Vagina (tissue), 2 donors: ENCODE results near the gene ZBTB7C.

Experiments
- POLR2A ChIP-seq, 2 donors: fragments of 450-650 bp; IDR thresholded peaks; one replicate each; pipeline ENCODE4 v1.6.1; 2017; ENCODE audit warnings: antibody characterized with exemption in 2 of 2, mild to moderate bottlenecking in 2 of 2, moderate library complexity in 2 of 2
- POLR2AphosphoS5 ChIP-seq, 2 donors: sonication (generic); formaldehyde crosslinking; IDR thresholded peaks; one replicate each; pipeline ENCODE4 v1.9.0; 2017; ENCODE audit warnings: antibody characterized with exemption in 2 of 2, mild to moderate bottlenecking in 2 of 2, low read depth in 1 of 2; ENCODE audit not compliant: insufficient read depth in 1 of 2
- TF ChIP-seq, protein P1 (sequence below), 3 experiments: fragments of 450-650 bp in 2 of 3; fragments of 200-600 bp in 1 of 3; sonication (generic) in 1 of 3; IDR thresholded peaks; one replicate each; pipeline ENCODE4 v1.5.1; 2017 to 2019; ENCODE audit warnings: antibody characterized with exemption in 3 of 3, mild to moderate bottlenecking in 2 of 3, moderate library complexity in 2 of 3

GRCh38 chr18:48452861-48453323 lies 43.7 kb upstream of the ZBTB7C start:
- TF ChIP-seq, protein P1, sequence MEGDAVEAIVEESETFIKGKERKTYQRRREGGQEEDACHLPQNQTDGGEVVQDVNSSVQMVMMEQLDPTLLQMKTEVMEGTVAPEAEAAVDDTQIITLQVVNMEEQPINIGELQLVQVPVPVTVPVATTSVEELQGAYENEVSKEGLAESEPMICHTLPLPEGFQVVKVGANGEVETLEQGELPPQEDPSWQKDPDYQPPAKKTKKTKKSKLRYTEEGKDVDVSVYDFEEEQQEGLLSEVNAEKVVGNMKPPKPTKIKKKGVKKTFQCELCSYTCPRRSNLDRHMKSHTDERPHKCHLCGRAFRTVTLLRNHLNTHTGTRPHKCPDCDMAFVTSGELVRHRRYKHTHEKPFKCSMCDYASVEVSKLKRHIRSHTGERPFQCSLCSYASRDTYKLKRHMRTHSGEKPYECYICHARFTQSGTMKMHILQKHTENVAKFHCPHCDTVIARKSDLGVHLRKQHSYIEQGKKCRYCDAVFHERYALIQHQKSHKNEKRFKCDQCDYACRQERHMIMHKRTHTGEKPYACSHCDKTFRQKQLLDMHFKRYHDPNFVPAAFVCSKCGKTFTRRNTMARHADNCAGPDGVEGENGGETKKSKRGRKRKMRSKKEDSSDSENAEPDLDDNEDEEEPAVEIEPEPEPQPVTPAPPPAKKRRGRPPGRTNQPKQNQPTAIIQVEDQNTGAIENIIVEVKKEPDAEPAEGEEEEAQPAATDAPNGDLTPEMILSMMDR (IDR thresholded peaks at IDR 0.05), result no peak
- TF ChIP-seq POLR2AphosphoS5 (IDR thresholded peaks at IDR 0.05; ENCODE audit: insufficient read depth in 1 of 2, low read depth in 1 of 2) (no peak), POLR2A (IDR thresholded peaks at IDR 0.05) (no peak)
